ENCODE results near the gene ADAP1. TPM values are rescaled to one million over a fixed set of nuclear protein-coding genes. Genes with fewer than 3 reads are reported as not detected.
A peak's percentile ranks its signal among the peaks of the same experiment; 100 is the strongest.

The ADAP1 gene
- total and polyA plus RNA-seq, 2 of the 13 experiments (the other 11 are each of a cell fraction or from before 2014, with no cell fraction given), result 10.5 to 24.6 TPM

GRCh38 chr7:877312-878232 is 76.9 kb downstream of the ADAP1 start (continued):
- no peak for TF ChIP-seq RARG (CRISPR knock-in tag; IDR thresholded peaks at IDR 0.05; ENCODE audit: low read depth)
- no peak for TF ChIP-seq ZNF160 (CRISPR knock-in tag; IDR thresholded peaks at IDR 0.05)
- TF ChIP-seq AGO2 (optimal IDR thresholded peaks at IDR 0.05; ENCODE audit: low read depth, low read length), result peak; percentile 61
- TF ChIP-seq ZNF281 (CRISPR knock-in tag; IDR thresholded peaks at IDR 0.05; ENCODE audit: borderline replicate concordance), result peak; percentile 49; the same call in 1 of the 2 replicates
- TF ChIP-seq, protein P1, sequence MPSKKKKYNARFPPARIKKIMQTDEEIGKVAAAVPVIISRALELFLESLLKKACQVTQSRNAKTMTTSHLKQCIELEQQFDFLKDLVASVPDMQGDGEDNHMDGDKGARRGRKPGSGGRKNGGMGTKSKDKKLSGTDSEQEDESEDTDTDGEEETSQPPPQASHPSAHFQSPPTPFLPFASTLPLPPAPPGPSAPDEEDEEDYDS (CRISPR knock-in tag; IDR thresholded peaks at IDR 0.05), result no peak
- TF ChIP-seq, protein P2, sequence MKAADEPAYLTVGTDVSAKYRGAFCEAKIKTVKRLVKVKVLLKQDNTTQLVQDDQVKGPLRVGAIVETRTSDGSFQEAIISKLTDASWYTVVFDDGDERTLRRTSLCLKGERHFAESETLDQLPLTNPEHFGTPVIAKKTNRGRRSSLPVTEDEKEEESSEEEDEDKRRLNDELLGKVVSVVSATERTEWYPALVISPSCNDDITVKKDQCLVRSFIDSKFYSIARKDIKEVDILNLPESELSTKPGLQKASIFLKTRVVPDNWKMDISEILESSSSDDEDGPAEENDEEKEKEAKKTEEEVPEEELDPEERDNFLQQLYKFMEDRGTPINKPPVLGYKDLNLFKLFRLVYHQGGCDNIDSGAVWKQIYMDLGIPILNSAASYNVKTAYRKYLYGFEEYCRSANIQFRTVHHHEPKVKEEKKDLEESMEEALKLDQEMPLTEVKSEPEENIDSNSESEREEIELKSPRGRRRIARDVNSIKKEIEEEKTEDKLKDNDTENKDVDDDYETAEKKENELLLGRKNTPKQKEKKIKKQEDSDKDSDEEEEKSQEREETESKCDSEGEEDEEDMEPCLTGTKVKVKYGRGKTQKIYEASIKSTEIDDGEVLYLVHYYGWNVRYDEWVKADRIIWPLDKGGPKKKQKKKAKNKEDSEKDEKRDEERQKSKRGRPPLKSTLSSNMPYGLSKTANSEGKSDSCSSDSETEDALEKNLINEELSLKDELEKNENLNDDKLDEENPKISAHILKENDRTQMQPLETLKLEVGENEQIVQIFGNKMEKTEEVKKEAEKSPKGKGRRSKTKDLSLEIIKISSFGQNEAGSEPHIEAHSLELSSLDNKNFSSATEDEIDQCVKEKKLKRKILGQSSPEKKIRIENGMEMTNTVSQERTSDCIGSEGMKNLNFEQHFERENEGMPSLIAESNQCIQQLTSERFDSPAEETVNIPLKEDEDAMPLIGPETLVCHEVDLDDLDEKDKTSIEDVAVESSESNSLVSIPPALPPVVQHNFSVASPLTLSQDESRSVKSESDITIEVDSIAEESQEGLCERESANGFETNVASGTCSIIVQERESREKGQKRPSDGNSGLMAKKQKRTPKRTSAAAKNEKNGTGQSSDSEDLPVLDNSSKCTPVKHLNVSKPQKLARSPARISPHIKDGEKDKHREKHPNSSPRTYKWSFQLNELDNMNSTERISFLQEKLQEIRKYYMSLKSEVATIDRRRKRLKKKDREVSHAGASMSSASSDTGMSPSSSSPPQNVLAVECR (CRISPR knock-in tag; IDR thresholded peaks at IDR 0.05; ENCODE audit: borderline replicate concordance), result 0 out of 2 replicates have a peak, but pooled peaks have one; percentile 8
- TF ChIP-seq ZZZ3 (CRISPR knock-in tag; IDR thresholded peaks at IDR 0.05; ENCODE audit: borderline replicate concordance), result no peak
- TF ChIP-seq, protein P3, sequence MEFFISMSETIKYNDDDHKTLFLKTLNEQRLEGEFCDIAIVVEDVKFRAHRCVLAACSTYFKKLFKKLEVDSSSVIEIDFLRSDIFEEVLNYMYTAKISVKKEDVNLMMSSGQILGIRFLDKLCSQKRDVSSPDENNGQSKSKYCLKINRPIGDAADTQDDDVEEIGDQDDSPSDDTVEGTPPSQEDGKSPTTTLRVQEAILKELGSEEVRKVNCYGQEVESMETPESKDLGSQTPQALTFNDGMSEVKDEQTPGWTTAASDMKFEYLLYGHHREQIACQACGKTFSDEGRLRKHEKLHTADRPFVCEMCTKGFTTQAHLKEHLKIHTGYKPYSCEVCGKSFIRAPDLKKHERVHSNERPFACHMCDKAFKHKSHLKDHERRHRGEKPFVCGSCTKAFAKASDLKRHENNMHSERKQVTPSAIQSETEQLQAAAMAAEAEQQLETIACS (CRISPR knock-in tag; IDR thresholded peaks at IDR 0.05), result no peak
- no peak for TF ChIP-seq BORCS8-MEF2B (CRISPR knock-in tag; IDR thresholded peaks at IDR 0.05)
